Measurements from ENCODE around the gene TPX2.

TPX2 gene

GRCh38 chr20:31695849-31696804, 43.0 kb upstream of the TPX2 start:
- TF ChIP-seq ZNF521 (tag by site-specific recombination; IDR thresholded peaks at IDR 0.05) (no peak), ZNF398 (tag by site-specific recombination; IDR thresholded peaks at IDR 0.05) (no peak), SCRT2 (tag by site-specific recombination; IDR thresholded peaks at IDR 0.05) (no peak), ZNF660 (tag by site-specific recombination; IDR thresholded peaks at IDR 0.05) (no peak), GLI2 (tag by site-specific recombination; IDR thresholded peaks at IDR 0.05; ENCODE audit: borderline replicate concordance, low read depth) (no peak), BCL11B (tag by site-specific recombination; IDR thresholded peaks at IDR 0.05; ENCODE audit: low read depth) (no peak), EGR2 (tag by site-specific recombination; IDR thresholded peaks at IDR 0.05; ENCODE audit: low read depth) (no peak), ZNF138 (tag by site-specific recombination; IDR thresholded peaks at IDR 0.05; ENCODE audit: borderline replicate concordance) (no peak), ZNF184 (tag by site-specific recombination; IDR thresholded peaks at IDR 0.05) (no peak), ZNF391 (tag by site-specific recombination; IDR thresholded peaks at IDR 0.05; ENCODE audit: borderline replicate concordance, low read depth) (no peak)
- H3K9me3 ChIP-seq (ENCODE audit: control insufficient read depth, insufficient read depth, low read depth, low read length): no peaks in the 10 kb centered on the region
- H3K4me1 ChIP-seq (ENCODE audit: control insufficient read depth, insufficient read depth, low read length): peaks cover 17% of the 10 kb centered on the region
- H3K4me3 ChIP-seq (ENCODE audit: low read depth, low read length): no peak overlapping the region
- H3K27ac ChIP-seq (ENCODE audit: extremely low read depth, low read depth, low read length): no peak overlapping the region
- POLR2A ChIA-PET: interaction anchor here (0.6 to 1.0 kb wide), 2 partner anchors 27 to 403 kb away, joined by 3 to 5 read pairs; no protein-coding TSS in a partner anchor
- H3K36me3 ChIP-seq (ENCODE audit: control insufficient read depth in 2 of 2, insufficient read depth in 1 of 2, low read length in 2 of 2): no peaks in the 10 kb centered on the region; a peak in 1 of 3 replicates
- CTCF ChIA-PET: interaction anchor here (0.6 to 1.2 kb wide), 7 partner anchors 16 to 249 kb away, joined by 3 to 7 read pairs (median 3); no protein-coding TSS in a partner anchor

DNA sequence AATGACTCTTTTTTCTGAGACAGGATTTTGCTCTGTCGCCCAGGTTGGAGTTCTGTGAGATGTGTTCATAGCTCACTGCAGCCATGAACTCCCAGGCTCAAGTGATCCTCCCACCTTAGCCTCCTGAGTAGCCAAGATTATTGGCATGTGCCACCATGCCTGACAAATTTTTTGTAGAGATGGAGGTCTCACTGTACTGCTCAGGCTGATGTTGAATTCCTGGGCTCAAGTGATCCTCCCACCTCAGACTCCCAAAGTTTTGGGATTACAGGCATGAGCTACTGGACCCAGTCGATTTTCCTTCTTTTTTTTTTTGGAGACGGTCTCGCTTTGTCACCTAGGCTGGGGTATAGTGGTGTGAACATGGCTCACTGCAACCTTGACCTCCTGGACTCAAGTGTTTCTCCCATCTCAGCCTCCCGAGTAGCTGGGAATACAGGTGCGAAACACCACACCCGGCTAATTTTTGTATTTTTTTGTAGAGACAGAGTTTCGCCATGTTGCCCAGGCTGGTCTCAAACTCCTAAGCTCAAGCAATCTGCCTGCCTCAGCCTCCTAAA, 40.8 kb upstream of the TPX2 start:
- CTCF ChIA-PET: interaction anchor here (0.5 to 6.2 kb wide), 5 partner anchors 9 to 85 kb away, joined by 3 to 40 read pairs (median 5); partner anchors contain the start of gene BCL2L1
- H3K36me3 ChIP-seq (ENCODE audit: control insufficient read depth in 2 of 2, insufficient read depth in 1 of 2, low read length in 2 of 2): no peaks in the 10 kb centered on the region; a peak in 1 of 3 replicates
- no peak overlapping the region for H3K27ac ChIP-seq (ENCODE audit: extremely low read depth, low read depth, low read length)
- no peak for TF ChIP-seq KLF8 (tag by site-specific recombination; IDR thresholded peaks at IDR 0.05)
- TF ChIP-seq ZNF843 (tag by site-specific recombination; IDR thresholded peaks at IDR 0.05): no peak
- no peak for TF ChIP-seq ZFP3 (tag by site-specific recombination; IDR thresholded peaks at IDR 0.05; ENCODE audit: low read depth)
- no peak for TF ChIP-seq ZNF37A (tag by site-specific recombination; IDR thresholded peaks at IDR 0.05)
- no peak for TF ChIP-seq CTCF (tag by site-specific recombination; IDR thresholded peaks at IDR 0.05)
- TF ChIP-seq, protein P1, sequence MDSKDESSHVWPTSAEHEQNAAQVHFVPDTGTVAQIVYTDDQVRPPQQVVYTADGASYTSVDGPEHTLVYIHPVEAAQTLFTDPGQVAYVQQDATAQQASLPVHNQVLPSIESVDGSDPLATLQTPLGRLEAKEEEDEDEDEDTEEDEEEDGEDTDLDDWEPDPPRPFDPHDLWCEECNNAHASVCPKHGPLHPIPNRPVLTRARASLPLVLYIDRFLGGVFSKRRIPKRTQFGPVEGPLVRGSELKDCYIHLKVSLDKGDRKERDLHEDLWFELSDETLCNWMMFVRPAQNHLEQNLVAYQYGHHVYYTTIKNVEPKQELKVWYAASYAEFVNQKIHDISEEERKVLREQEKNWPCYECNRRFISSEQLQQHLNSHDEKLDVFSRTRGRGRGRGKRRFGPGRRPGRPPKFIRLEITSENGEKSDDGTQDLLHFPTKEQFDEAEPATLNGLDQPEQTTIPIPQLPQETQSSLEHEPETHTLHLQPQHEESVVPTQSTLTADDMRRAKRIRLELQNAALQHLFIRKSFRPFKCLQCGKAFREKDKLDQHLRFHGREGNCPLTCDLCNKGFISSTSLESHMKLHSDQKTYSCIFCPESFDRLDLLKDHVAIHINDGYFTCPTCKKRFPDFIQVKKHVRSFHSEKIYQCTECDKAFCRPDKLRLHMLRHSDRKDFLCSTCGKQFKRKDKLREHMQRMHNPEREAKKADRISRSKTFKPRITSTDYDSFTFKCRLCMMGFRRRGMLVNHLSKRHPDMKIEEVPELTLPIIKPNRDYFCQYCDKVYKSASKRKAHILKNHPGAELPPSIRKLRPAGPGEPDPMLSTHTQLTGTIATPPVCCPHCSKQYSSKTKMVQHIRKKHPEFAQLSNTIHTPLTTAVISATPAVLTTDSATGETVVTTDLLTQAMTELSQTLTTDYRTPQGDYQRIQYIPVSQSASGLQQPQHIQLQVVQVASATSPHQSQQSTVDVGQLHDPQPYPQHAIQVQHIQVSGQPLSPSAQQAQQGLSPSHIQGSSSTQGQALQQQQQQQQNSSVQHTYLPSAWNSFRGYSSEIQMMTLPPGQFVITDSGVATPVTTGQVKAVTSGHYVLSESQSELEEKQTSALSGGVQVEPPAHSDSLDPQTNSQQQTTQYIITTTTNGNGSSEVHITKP (tag by site-specific recombination; IDR thresholded peaks at IDR 0.05): no peak
- no peak for TF ChIP-seq GLIS1 (tag by site-specific recombination; IDR thresholded peaks at IDR 0.05)
- TF ChIP-seq, protein P2, sequence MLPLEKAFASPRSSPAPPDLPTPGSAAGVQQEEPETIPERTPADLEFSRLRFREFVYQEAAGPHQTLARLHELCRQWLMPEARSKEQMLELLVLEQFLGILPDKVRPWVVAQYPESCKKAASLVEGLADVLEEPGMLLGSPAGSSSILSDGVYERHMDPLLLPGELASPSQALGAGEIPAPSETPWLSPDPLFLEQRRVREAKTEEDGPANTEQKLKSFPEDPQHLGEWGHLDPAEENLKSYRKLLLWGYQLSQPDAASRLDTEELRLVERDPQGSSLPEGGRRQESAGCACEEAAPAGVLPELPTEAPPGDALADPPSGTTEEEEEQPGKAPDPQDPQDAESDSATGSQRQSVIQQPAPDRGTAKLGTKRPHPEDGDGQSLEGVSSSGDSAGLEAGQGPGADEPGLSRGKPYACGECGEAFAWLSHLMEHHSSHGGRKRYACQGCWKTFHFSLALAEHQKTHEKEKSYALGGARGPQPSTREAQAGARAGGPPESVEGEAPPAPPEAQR (tag by site-specific recombination; IDR thresholded peaks at IDR 0.05): no peak
- no peak for TF ChIP-seq ZNF707 (tag by site-specific recombination; IDR thresholded peaks at IDR 0.05)
- TF ChIP-seq ZFHX2 (tag by site-specific recombination; conservative IDR thresholded peaks at IDR 0.05): no peak
- TF ChIP-seq ELK4 (IDR thresholded peaks at IDR 0.05; ENCODE audit: borderline replicate concordance, low read depth, low read length): no peak
- no peak for TF ChIP-seq ZBTB48 (tag by site-specific recombination; IDR thresholded peaks at IDR 0.05)
- no peak for TF ChIP-seq ZNF391 (tag by site-specific recombination; IDR thresholded peaks at IDR 0.05; ENCODE audit: borderline replicate concordance, low read depth)
- no peak for TF ChIP-seq ZNF677 (tag by site-specific recombination; IDR thresholded peaks at IDR 0.05)

More for the DNA sequence above, 40.8 kb upstream of the TPX2 start:
- no peak overlapping the region for H3K4me3 ChIP-seq (ENCODE audit: low read depth, low read length)
- POLR2A ChIA-PET: interaction anchor here (1.4 to 1.5 kb wide), 2 partner anchors 13 to 36 kb away, joined by 3 to 6 read pairs; no protein-coding TSS in a partner anchor
- no peaks in the 10 kb centered on the region for H3K9me3 ChIP-seq (ENCODE audit: control insufficient read depth, insufficient read depth, low read depth, low read length)
- H3K4me1 ChIP-seq (ENCODE audit: control insufficient read depth, insufficient read depth, low read length): peaks cover 7% of the 10 kb centered on the region; the same call in 1 of the 2 replicates
